Measurements from ENCODE around the gene MRPL52. TPM values are rescaled to one million over a fixed set of nuclear protein-coding genes. Genes with fewer than 3 reads are reported as not detected.

The MRPL52 gene
- total RNA-seq, 2 experiments from 2014 or later: 100 to 181 TPM

DNA sequence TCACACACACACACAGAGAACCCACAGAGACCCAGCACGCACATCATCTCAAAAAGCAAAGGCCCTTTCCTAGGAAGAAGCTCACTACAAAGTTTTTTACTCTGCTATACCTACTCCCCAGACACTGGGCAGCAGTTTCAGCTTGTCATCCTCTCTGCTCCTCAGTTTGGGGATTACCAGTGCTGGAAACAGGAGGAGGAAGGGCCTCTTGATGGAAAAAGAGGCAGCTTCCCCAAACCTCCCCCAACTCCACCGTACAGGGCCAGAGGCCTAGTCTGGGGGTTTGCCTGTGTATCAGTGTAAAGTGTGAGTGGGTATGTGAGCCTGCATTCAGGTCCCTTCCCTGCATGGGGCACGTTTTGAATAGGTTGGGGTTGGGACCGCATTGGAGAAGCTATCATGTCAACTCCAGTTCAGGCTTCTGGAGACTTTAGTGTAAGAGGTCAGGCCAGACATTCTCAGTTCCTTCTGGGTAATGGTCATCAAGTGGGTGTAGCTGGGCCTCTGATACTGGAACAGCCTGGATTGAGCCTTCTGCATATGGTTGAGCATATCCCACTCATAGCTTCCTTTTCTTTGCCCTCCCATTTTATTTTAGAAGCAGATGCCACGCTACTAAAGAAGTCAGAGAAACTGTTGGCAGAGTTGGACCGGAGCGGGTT, 54.5 kb downstream of the MRPL52 start:
- H3K79me2 ChIP-seq (ENCODE audit: insufficient read depth, low read depth, low read length): no peaks in the 10 kb centered on the region
- DNase-seq (ENCODE audit: low spot score): no peak
- H3K36me3 ChIP-seq (ENCODE audit: insufficient read depth, low read length): peaks cover 7% of the 10 kb centered on the region; the same call in 1 of the 2 replicates
- H2AFZ ChIP-seq (ENCODE audit: low read length): no peak overlapping the region
- TF ChIP-seq EZH2phosphoT487 (IDR thresholded peaks at IDR 0.05; ENCODE audit: borderline replicate concordance, low read depth, low read length) (no peak), CTCF (conservative IDR thresholded peaks at IDR 0.05; ENCODE audit: low read length) (no peak)
- peaks cover 68% of the 10 kb centered on the region for H3K4me1 ChIP-seq (ENCODE audit: insufficient read depth, low read length, poor library complexity, severe bottlenecking)
- no peak overlapping the region for H3K4me3 ChIP-seq (ENCODE audit: low read depth, low read length, poor library complexity, severe bottlenecking)
- no peaks in the 10 kb centered on the region for H3K9me3 ChIP-seq (ENCODE audit: low read length)
- intact Hi-C loops (cut with micrococcal nuclease; ENCODE audit: unreplicated experiment): no loop called here
- ChIA-PET CTCF (ENCODE audit: unreplicated experiment) (interaction anchor here (0.6 to 1.5 kb wide), 2 partner anchors 13 to 288 kb away, joined by 3 to 6 read pairs; partner anchors contain the start of gene LRP10), POLR2A (interaction anchor here (0.5 to 7.6 kb wide), 10 partner anchors 9 to 237 kb away, joined by 3 to 65 read pairs (median 4); partner anchors contain the start of genes LRP10 and OXA1L)
- no peaks in the 10 kb centered on the region for H3K9me2 ChIP-seq (ENCODE audit: insufficient read depth, low read length)
- no TSS peak for BruUV-seq (replicated peaks)
- peak overlapping the region; percentile 79; the same call in 1 of the 2 replicates for H3K4me2 ChIP-seq (ENCODE audit: low read length)
- H3K27ac ChIP-seq (ENCODE audit: low read depth, low read length, poor library complexity, severe bottlenecking): peak overlapping the region; percentile 34
- H4K20me1 ChIP-seq (ENCODE audit: insufficient read depth, low read length): no peaks in the 10 kb centered on the region

Small RNA genes within 50 kb of the gene (small RNA-seq; reads per million reads assigned to genes)
- not detected for gene RF00019

Other genes starting within 250 kb of the MRPL52 start
- gene DAD1, start 240.7 kb upstream of the MRPL52 start, total RNA-seq (2014; rRNA removed; shearing (Covaris generic)): 88.6 and 154 TPM in 2 replicates
- gene DAD1, start 240.7 kb upstream of the MRPL52 start, total RNA-seq (2022): 115 and 117 TPM in 2 replicates
- 5.6 and 6.6 TPM in 2 replicates for gene ABHD4, start 231.6 kb upstream of the MRPL52 start, total RNA-seq (2014; rRNA removed; shearing (Covaris generic))
- gene ABHD4, start 231.6 kb upstream of the MRPL52 start, total RNA-seq (2022): 15.1 and 15.6 TPM in 2 replicates
- gene OR6J1, start 185.5 kb upstream of the MRPL52 start, total RNA-seq (2014; rRNA removed; shearing (Covaris generic)): not detected in 2 replicates
- not detected in 2 replicates for gene OR6J1, start 185.5 kb upstream of the MRPL52 start, total RNA-seq (2022)
- gene OXA1L, start 63.2 kb upstream of the MRPL52 start, total RNA-seq (2014; rRNA removed; shearing (Covaris generic)): 128 and 153 TPM in 2 replicates
- 141 and 150 TPM in 2 replicates for gene OXA1L, start 63.2 kb upstream of the MRPL52 start, total RNA-seq (2022)
- 30.6 and 32.7 TPM in 2 replicates for gene SLC7A7, start 14.5 kb upstream of the MRPL52 start, total RNA-seq (2014; rRNA removed; shearing (Covaris generic))
- gene SLC7A7, start 14.5 kb upstream of the MRPL52 start, total RNA-seq (2022): 50.0 and 59.2 TPM in 2 replicates
- 2.8 TPM in 2 replicates for gene MMP14, start 6.7 kb downstream of the MRPL52 start, total RNA-seq (2014; rRNA removed; shearing (Covaris generic))
- gene MMP14, start 6.7 kb downstream of the MRPL52 start, total RNA-seq (2022): 9.0 and 11.9 TPM in 2 replicates
- gene LRP10, start 41.9 kb downstream of the MRPL52 start, total RNA-seq (2014; rRNA removed; shearing (Covaris generic)): 19.0 and 25.5 TPM in 2 replicates
- 53.3 and 55.1 TPM in 2 replicates for gene LRP10, start 41.9 kb downstream of the MRPL52 start, total RNA-seq (2022)
- 1.1 and 5.7 TPM in 2 replicates for gene REM2, start 53.3 kb downstream of the MRPL52 start, total RNA-seq (2014; rRNA removed; shearing (Covaris generic))
- 1.5 and 2.1 TPM in 2 replicates for gene REM2, start 53.3 kb downstream of the MRPL52 start, total RNA-seq (2022)
- gene RBM23, start 89.3 kb downstream of the MRPL52 start, total RNA-seq (2014; rRNA removed; shearing (Covaris generic)): 81.0 and 106 TPM in 2 replicates
- 90.1 and 91.0 TPM in 2 replicates for gene RBM23, start 89.3 kb downstream of the MRPL52 start, total RNA-seq (2022)
- 82.2 and 93.1 TPM in 2 replicates for gene PRMT5, start 99.5 kb downstream of the MRPL52 start, total RNA-seq (2014; rRNA removed; shearing (Covaris generic))
- gene PRMT5, start 99.5 kb downstream of the MRPL52 start, total RNA-seq (2022): 124 and 135 TPM in 2 replicates
- 105 and 126 TPM in 2 replicates for gene HAUS4, start 127.2 kb downstream of the MRPL52 start, total RNA-seq (2014; rRNA removed; shearing (Covaris generic))
- 96.7 and 103 TPM in 2 replicates for gene HAUS4, start 127.2 kb downstream of the MRPL52 start, total RNA-seq (2022)
- 0.13 and 0.22 TPM in 2 replicates for gene AJUBA, start 152.7 kb downstream of the MRPL52 start, total RNA-seq (2014; rRNA removed; shearing (Covaris generic))
- 0.37 and 0.88 TPM in 2 replicates for gene AJUBA, start 152.7 kb downstream of the MRPL52 start, total RNA-seq (2022)
- gene C14orf93, start 180.3 kb downstream of the MRPL52 start, total RNA-seq (2014; rRNA removed; shearing (Covaris generic)): 13.8 and 17.9 TPM in 2 replicates
- 15.2 and 17.4 TPM in 2 replicates for gene C14orf93, start 180.3 kb downstream of the MRPL52 start, total RNA-seq (2022)
- gene PSMB5, start 205.0 kb downstream of the MRPL52 start, total RNA-seq (2014; rRNA removed; shearing (Covaris generic)): 111 and 133 TPM in 2 replicates
- 85.5 and 122 TPM in 2 replicates for gene PSMB5, start 205.0 kb downstream of the MRPL52 start, total RNA-seq (2022)
- not detected in 2 replicates for gene PSMB11, start 212.3 kb downstream of the MRPL52 start, total RNA-seq (2014; rRNA removed; shearing (Covaris generic))
- not detected in 2 replicates for gene PSMB11, start 212.3 kb downstream of the MRPL52 start, total RNA-seq (2022)
- gene CDH24, start 227.6 kb downstream of the MRPL52 start, total RNA-seq (2014; rRNA removed; shearing (Covaris generic)): 1.1 and 1.5 TPM in 2 replicates
- 0.46 and 0.51 TPM in 2 replicates for gene CDH24, start 227.6 kb downstream of the MRPL52 start, total RNA-seq (2022)